HG02840 (cell line): ENCODE results near the gene SLC4A11.

Source experiments
- ATAC-seq: cut with Tn5 transposase; IDR thresholded peaks from one replicate; pipeline ENCODE4 v1.9.1; 2021; ENCODE audit warnings: mild to moderate bottlenecking, moderate library complexity, moderate number of reproducible peaks; ENCODE audit not compliant: unreplicated experiment, low FRiP score

Gene SLC4A11

GRCh38 chr20:3239026-3239866, at the start of gene SLC4A11:
Gene SLC4A11, minus strand, starts transcription at chr20:3239190. Its CDS starts 53 bp downstream, at chr20:3239137.
- no peak for ATAC-seq

GRCh38 chr20:3283222-3283820, 44.3 kb upstream of the SLC4A11 start:
- ATAC-seq: no peak

GRCh38 chr20:3282271-3283221, 43.6 kb upstream of the SLC4A11 start:
- ATAC-seq: no peak

- ATAC-seq: no peak
Measured at GRCh38 chr20:3281437-3281836, 42.4 kb upstream of the SLC4A11 start.

GRCh38 chr20:3279761-3280160, 40.8 kb upstream of the SLC4A11 start:
- no peak for ATAC-seq

GRCh38 chr20:3277686-3278465, 38.9 kb upstream of the SLC4A11 start:
- no peak for ATAC-seq

GRCh38 chr20:3276680-3277015, 37.7 kb upstream of the SLC4A11 start:
- ATAC-seq: no peak

GRCh38 chr20:3275966-3276679, 37.1 kb upstream of the SLC4A11 start:
- ATAC-seq: no peak

GRCh38 chr20:3275064-3275935, 36.3 kb upstream of the SLC4A11 start:
- ATAC-seq: no peak

GRCh38 chr20:3273371-3273770, 34.4 kb upstream of the SLC4A11 start:
- no peak for ATAC-seq

- ATAC-seq: no peak
Measured at GRCh38 chr20:3270051-3270450, 31.1 kb upstream of the SLC4A11 start.

- no peak for ATAC-seq
Measured at GRCh38 chr20:3262566-3262965, 23.6 kb upstream of the SLC4A11 start.

- no peak for ATAC-seq
Measured at GRCh38 chr20:3258429-3258828, 19.4 kb upstream of the SLC4A11 start.

- ATAC-seq: no peak
Measured at GRCh38 chr20:3255728-3256127, 16.7 kb upstream of the SLC4A11 start.

- no peak for ATAC-seq
Measured at GRCh38 chr20:3251806-3252205, 12.8 kb upstream of the SLC4A11 start.

GRCh38 chr20:3250091-3250504, 11.1 kb upstream of the SLC4A11 start:
- no peak for ATAC-seq

- ATAC-seq: no peak
Measured at GRCh38 chr20:3248993-3249347, 10.0 kb upstream of the SLC4A11 start.

- no peak for ATAC-seq
Measured at GRCh38 chr20:3248167-3248992, 9.4 kb upstream of the SLC4A11 start.
